ENCODE data around the gene OR51G1.
"Not testable (repeated sequence)": the region's sequence is repeated elsewhere in the genome, so short reads cannot be mapped to it uniquely, and the experiment has no call there.

Gene OR51G1, protein sequence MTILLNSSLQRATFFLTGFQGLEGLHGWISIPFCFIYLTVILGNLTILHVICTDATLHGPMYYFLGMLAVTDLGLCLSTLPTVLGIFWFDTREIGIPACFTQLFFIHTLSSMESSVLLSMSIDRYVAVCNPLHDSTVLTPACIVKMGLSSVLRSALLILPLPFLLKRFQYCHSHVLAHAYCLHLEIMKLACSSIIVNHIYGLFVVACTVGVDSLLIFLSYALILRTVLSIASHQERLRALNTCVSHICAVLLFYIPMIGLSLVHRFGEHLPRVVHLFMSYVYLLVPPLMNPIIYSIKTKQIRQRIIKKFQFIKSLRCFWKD

GRCh38 chr11:4924239-4924638 lies at the start of gene OR51G1:
OR51G1 (minus strand) TSS chr11:4924339; CDS start chr11:4924339, 0 bp downstream.
- DNase-seq (ENCODE audit: low spot score): no peak

GRCh38 chr11:4962816-4963215 lies 38.7 kb upstream of the OR51G1 start:
- DNase-seq (ENCODE audit: low spot score): no peak

DNA sequence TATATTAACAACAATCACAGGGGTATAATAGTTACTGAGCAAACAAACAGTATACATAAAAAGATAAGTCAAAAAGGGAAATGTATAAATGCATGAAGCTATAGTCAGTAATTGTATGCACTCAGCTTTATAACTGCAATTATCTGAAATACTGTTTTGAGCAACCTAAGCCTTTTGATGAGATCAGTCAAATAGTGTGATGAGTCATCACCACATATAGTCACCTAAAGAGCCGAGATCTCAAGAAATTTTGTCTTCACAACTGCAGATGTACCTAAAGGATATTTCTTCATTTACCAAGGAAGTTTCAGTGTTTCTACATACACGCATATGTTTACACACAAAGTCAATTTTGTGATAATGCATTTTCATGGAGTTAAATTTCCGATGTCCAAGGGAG lies 36.7 kb upstream of the OR51G1 start:
- DNase-seq (ENCODE audit: low spot score): no peak

- no peak for DNase-seq (ENCODE audit: low spot score)
Observed at GRCh38 chr11:4957396-4957795, 33.3 kb upstream of the OR51G1 start.

DNA sequence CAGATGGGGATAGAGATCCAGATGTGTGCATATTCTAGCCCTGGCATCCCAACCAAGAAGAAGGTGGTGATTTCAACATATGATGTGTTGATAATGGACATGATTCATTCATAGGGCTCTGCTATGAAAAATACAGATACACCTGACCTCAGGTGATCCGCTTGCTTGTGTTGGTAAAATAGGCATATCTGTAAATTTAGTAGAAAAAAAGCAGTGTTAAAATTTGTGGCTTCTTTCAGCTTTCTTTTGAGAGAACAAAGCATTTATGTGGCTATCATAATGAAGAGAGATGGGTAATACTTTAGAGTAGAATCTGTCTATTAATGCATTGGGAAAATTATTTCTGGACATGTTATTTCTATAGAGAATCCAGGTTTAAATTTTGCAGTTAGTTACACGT lies 31.5 kb upstream of the OR51G1 start, which contains the start of gene OR51A2:
OR51A2 (minus strand) TSS at position 101 of the 400 bp plus-strand sequence; CDS start at position 101, 0 bp downstream.
- DNase-seq (ENCODE audit: low spot score): not testable (repeated sequence)

GRCh38 chr11:4947505-4947904 lies 23.4 kb upstream of the OR51G1 start, which contains the start of gene OR51A4:
OR51A4 (minus strand) TSS chr11:4947605; CDS start chr11:4947100, 505 bp downstream.
- no peak for DNase-seq (ENCODE audit: low spot score)

DNA sequence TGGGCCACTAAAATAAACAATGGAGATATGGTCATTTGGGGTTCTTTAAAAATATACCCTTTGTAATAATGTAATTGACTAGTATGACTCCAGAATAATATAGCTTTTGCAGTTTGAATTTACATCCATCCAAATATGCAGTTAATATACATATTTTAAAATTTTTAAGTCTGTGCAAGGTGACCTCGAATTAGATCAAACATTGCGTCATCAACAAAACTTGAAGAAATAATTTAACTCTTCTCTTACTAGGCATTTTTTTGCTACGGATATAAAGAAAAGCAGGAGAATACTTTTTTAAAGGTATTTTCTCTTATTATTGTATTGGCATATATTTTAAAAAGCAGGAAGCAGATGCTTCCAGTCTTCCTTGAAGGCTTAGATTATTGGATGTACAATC lies 12.6 kb upstream of the OR51G1 start:
- no peak for DNase-seq (ENCODE audit: low spot score)

DNA sequence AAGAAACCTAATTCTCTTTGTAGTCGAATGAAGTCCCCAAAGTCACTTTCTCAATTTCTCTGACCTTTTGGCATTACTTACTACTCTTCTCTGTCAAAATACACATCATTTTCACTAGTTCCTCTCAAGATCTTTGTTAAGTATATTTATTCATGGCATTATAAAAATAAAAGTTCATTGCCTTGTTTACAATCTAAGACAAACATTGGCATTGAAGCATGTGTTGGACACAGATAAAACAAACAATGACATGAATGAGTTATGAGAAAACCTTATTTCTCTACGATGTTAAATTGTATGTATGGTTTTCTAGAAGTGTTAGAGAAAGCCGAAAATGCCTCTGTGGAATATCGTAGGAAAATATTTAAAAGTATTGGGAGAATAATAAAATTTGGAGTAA lies 8.6 kb upstream of the OR51G1 start:
- no peak for DNase-seq (ENCODE audit: low spot score)

- DNase-seq (ENCODE audit: low spot score): no peak
Observed at GRCh38 chr11:4926608-4927007, 2.5 kb upstream of the OR51G1 start.

DNA sequence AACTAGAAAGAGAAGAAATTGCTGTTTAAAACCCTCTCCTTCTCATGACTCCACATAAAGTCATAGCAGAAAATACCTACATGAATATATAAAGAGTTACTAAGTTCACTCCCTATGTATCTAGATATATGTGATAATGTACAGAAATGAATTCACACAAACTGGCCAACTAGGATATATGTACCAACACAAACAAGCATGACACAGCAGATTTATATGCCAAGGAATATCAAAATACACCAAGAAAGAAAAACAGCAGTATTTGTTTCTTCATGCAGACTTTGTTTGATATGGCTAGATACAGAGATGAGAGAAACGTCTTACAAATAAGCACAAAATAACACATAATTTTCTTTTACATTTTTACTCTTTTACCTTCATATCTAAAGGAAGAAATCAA lies 1.8 kb downstream of the OR51G1 start:
- DNase-seq (ENCODE audit: low spot score): no peak

GRCh38 chr11:4921796-4922195 lies 2.3 kb downstream of the OR51G1 start:
- no peak for DNase-seq (ENCODE audit: low spot score)

DNA sequence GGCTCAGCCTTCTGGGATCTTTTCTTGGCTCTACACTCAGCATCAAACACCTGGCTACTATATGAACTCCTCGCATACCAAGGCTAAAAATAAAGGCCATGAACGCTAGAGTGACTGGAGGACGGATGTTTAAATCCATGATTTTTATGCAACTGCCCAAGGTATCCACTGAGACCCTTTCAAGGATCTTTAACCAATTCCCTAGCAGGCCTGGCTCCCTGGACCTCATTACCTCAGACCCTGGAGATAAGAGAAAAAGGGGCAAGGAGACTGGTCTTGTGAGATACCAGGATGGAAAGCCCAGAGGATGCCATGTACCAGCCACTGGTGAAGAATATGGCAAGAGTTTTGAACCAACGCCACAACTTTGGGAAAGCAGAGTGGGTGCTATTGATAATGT lies 4.9 kb downstream of the OR51G1 start, which contains the start of gene OR51G2:
OR51G2 (minus strand) TSS at position 101 of the 400 bp plus-strand sequence. CDS start 3,687 bp downstream, outside the sequence.
- DNase-seq (ENCODE audit: low spot score): no peak

GRCh38 chr11:4916581-4916980 lies 7.6 kb downstream of the OR51G1 start:
- DNase-seq (ENCODE audit: low spot score): no peak

- no peak for DNase-seq (ENCODE audit: low spot score)
Observed at GRCh38 chr11:4903484-4903883, 20.7 kb downstream of the OR51G1 start, which contains the start of gene OR51A7. OR51A7 (plus strand) TSS chr11:4903783; CDS start chr11:4907370, 3,587 bp downstream.

GRCh38 chr11:4891996-4892640 lies 32.0 kb downstream of the OR51G1 start:
- no peak for DNase-seq (ENCODE audit: low spot score)

- no peak for DNase-seq (ENCODE audit: low spot score)
Observed at GRCh38 chr11:4890279-4890678, 33.9 kb downstream of the OR51G1 start.

DNA sequence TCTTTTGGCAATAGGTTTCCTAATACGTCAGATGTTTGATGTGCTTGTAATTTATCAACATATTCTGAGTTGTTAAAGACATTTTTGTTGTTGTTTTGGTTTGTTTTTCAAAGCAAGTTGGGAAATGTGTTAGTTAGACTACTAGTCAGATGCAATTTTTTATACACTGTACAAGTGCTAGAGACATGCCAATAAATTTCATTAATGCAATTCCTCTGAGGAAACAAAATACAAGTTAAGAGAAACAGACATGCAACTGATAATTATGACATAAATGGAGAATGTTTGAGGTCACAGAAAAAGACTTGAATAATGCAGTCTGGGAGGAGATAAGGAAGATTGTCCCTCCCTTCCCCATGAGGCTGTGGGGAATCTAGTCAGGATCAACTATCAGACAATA lies 36.5 kb downstream of the OR51G1 start:
- no peak for DNase-seq (ENCODE audit: low spot score)

GRCh38 chr11:4886186-4886585 lies 38.0 kb downstream of the OR51G1 start:
- no peak for DNase-seq (ENCODE audit: low spot score)

GRCh38 chr11:4884361-4884760 lies 39.8 kb downstream of the OR51G1 start:
- no peak for DNase-seq (ENCODE audit: low spot score)

DNA sequence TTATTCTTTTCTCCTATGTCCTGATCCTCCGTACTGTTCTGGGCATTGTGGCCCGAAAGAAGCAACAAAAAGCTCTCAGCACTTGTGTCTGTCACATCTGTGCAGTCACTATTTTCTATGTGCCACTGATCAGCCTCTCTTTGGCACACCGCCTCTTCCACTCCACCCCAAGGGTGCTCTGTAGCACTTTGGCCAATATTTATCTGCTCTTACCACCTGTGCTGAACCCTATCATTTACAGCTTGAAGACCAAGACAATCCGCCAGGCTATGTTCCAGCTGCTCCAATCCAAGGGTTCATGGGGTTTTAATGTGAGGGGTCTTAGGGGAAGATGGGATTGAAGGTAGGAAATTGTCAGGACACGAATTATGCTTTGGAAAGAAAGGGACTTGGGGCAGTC lies 41.6 kb downstream of the OR51G1 start:
- no peak for DNase-seq (ENCODE audit: low spot score)

DNA sequence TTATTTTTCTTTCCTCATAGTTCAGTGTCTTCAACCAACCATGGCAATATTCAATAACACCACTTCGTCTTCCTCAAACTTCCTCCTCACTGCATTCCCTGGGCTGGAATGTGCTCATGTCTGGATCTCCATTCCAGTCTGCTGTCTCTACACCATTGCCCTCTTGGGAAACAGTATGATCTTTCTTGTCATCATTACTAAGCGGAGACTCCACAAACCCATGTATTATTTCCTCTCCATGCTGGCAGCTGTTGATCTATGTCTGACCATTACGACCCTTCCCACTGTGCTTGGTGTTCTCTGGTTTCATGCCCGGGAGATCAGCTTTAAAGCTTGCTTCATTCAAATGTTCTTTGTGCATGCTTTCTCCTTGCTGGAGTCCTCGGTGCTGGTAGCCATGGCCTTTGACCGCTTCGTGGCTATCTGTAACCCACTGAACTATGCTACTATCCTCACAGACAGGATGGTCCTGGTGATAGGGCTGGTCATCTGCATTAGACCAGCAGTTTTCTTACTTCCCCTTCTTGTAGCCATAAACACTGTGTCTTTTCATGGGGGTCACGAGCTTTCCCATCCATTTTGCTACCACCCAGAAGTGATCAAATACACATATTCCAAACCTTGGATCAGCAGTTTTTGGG lies 42.2 kb downstream of the OR51G1 start, which contains the start of gene OR51T1:
OR51T1 (plus strand) TSS at position 41 of the 641 bp plus-strand sequence; CDS start at position 41, 0 bp downstream.
- no peak for DNase-seq (ENCODE audit: low spot score)

GRCh38 chr11:4881188-4881587 lies 43.0 kb downstream of the OR51G1 start:
- no peak for DNase-seq (ENCODE audit: low spot score)
